ENCODE measurements around the gene PDZD4.

Gene PDZD4

GRCh38 chrX:153868576-153869472 lies 38.5 kb upstream of the PDZD4 start:
- no peak for DNase-seq (ENCODE audit: low read depth in 2 of 2)

GRCh38 chrX:153867671-153868070 lies 37.3 kb upstream of the PDZD4 start:
- no peak for DNase-seq (ENCODE audit: low read depth in 2 of 2)

- no peak for DNase-seq (ENCODE audit: low read depth in 2 of 2)
Observed at GRCh38 chrX:153867139-153867538, 36.8 kb upstream of the PDZD4 start.

GRCh38 chrX:153866302-153867019 lies 36.1 kb upstream of the PDZD4 start:
- no peak for DNase-seq (ENCODE audit: low read depth in 2 of 2)

- DNase-seq (ENCODE audit: low read depth in 2 of 2), result no peak
Observed at GRCh38 chrX:153865685-153866084, 35.3 kb upstream of the PDZD4 start.

- no peak for DNase-seq (ENCODE audit: low read depth in 2 of 2)
Observed at GRCh38 chrX:153865321-153865580, 34.9 kb upstream of the PDZD4 start.

- no peak for DNase-seq (ENCODE audit: low read depth in 2 of 2)
Observed at GRCh38 chrX:153864561-153865320, 34.4 kb upstream of the PDZD4 start.

GRCh38 chrX:153864101-153864500 lies 33.8 kb upstream of the PDZD4 start:
- no peak for DNase-seq (ENCODE audit: low read depth in 2 of 2)

- no peak for DNase-seq (ENCODE audit: low read depth in 2 of 2)
Observed at GRCh38 chrX:153863251-153863991, 33.1 kb upstream of the PDZD4 start.

- DNase-seq (ENCODE audit: low read depth in 2 of 2), result no peak
Observed at GRCh38 chrX:153862369-153863250, 32.3 kb upstream of the PDZD4 start.

GRCh38 chrX:153861733-153862310 lies 31.5 kb upstream of the PDZD4 start:
- DNase-seq (ENCODE audit: low read depth in 2 of 2), result no peak

- DNase-seq (ENCODE audit: low read depth in 2 of 2), result no peak
Observed at GRCh38 chrX:153861151-153861550, 30.8 kb upstream of the PDZD4 start.

GRCh38 chrX:153857348-153857903 lies 27.1 kb upstream of the PDZD4 start:
- DNase-seq (ENCODE audit: low read depth in 2 of 2), result no peak

- DNase-seq (ENCODE audit: low read depth in 2 of 2), result no peak
Observed at GRCh38 chrX:153854702-153855101, 24.4 kb upstream of the PDZD4 start.

GRCh38 chrX:153853902-153854267 lies 23.5 kb upstream of the PDZD4 start:
- no peak for DNase-seq (ENCODE audit: low read depth in 2 of 2)

- DNase-seq (ENCODE audit: low read depth in 2 of 2), result no peak
Observed at GRCh38 chrX:153853180-153853901, 23.0 kb upstream of the PDZD4 start.

GRCh38 chrX:153851981-153852380 lies 21.6 kb upstream of the PDZD4 start:
- DNase-seq (ENCODE audit: low read depth in 2 of 2), result no peak

GRCh38 chrX:153848325-153848724 lies 18.0 kb upstream of the PDZD4 start:
- DNase-seq (ENCODE audit: low read depth in 2 of 2), result no peak

GRCh38 chrX:153845842-153846241 lies 15.5 kb upstream of the PDZD4 start:
- DNase-seq (ENCODE audit: low read depth in 2 of 2), result no peak

GRCh38 chrX:153845195-153845594 lies 14.9 kb upstream of the PDZD4 start:
- DNase-seq (ENCODE audit: low read depth in 2 of 2), result no peak
